SK-N-SH (cell line): ENCODE results near the gene ZNF142.

Experiments used
- CHD2 ChIP-seq: fragments of 150-350 bp; IDR thresholded peaks from 2 replicates; pipeline ENCODE4 v1.6.1; 2018; ENCODE audit warnings: low read length; ENCODE audit not compliant: partially characterized antibody
- EP300 ChIP-seq, 2 experiments: IDR thresholded peaks; 2 replicates each; pipeline versions ENCODE4 v1.4.0 to v1.6.1; 2012; ENCODE audit warnings: borderline replicate concordance in 1 of 2, low read depth in 1 of 2, low read length in 1 of 2
- GATA2 ChIP-seq: sonication (generic); formaldehyde crosslinking; IDR thresholded peaks from 2 replicates; pipeline ENCODE4 v1.5.0; 2020; ENCODE audit warnings: mild to moderate bottlenecking, missing genetic modification reagents
- JUND ChIP-seq: IDR thresholded peaks from 2 replicates; pipeline ENCODE4 v1.4.0; 2012
- POLR2AphosphoS5 ChIP-seq: IDR thresholded peaks from 2 replicates; pipeline ENCODE4 v1.6.1; 2012; ENCODE audit warnings: low read depth, low read length
- TF ChIP-seq, protein P1 (sequence below): fragments of 200-600 bp; sonication (generic); IDR thresholded peaks from 2 replicates; pipeline ENCODE4 v1.6.1; 2017; ENCODE audit warnings: antibody characterized with exemption, mild to moderate bottlenecking, moderate library complexity

DNA sequence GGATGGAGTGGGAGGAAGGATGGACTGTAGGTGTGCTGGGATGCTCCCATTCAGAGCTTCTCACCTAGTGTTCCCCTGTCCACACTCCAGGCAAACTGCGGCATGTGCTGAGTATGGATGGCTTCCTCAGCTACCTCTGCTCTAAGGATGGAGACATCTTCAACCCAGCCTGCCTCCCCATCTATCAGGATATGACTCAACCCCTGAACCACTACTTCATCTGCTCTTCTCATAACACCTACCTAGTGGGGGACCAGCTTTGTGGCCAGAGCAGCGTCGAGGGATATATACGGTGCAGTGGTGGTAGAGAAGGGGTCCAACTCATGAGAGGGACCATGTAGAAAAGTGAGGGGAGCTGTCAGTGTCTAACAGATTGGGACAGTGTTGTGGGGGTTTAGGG, 31.5 kb downstream of the ZNF142 start:
- TF ChIP-seq CHD2 (no peak), POLR2AphosphoS5 (no peak), EP300 (IDR thresholded peaks at IDR 0.05; ENCODE audit: borderline replicate concordance in 1 of 2, low read depth in 1 of 2, low read length in 1 of 2) (no peak), JUND (no peak), GATA2 (CRISPR knock-in tag) (no peak)
- TF ChIP-seq, protein P1, sequence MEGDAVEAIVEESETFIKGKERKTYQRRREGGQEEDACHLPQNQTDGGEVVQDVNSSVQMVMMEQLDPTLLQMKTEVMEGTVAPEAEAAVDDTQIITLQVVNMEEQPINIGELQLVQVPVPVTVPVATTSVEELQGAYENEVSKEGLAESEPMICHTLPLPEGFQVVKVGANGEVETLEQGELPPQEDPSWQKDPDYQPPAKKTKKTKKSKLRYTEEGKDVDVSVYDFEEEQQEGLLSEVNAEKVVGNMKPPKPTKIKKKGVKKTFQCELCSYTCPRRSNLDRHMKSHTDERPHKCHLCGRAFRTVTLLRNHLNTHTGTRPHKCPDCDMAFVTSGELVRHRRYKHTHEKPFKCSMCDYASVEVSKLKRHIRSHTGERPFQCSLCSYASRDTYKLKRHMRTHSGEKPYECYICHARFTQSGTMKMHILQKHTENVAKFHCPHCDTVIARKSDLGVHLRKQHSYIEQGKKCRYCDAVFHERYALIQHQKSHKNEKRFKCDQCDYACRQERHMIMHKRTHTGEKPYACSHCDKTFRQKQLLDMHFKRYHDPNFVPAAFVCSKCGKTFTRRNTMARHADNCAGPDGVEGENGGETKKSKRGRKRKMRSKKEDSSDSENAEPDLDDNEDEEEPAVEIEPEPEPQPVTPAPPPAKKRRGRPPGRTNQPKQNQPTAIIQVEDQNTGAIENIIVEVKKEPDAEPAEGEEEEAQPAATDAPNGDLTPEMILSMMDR, result no peak
